GM10248 (cell line): Measurements from ENCODE around the gene STUB1.

Source experiments
- CTCF ChIA-PET: fragments of 300-600 bp; sonication (Branson Sonifier 250); formaldehyde crosslinking; extraction: SDS; loops from one replicate; lab custom pipeline; 2021; ENCODE audit warnings: antibody characterized with exemption; lab: Yijun Ruan, JAX
- POLR2A ChIA-PET: fragments of 350-650 bp; sonication (Branson Sonifier 250); formaldehyde crosslinking; extraction: SDS; loops from one replicate; lab custom pipeline; 2020; ENCODE audit warnings: antibody characterized with exemption; lab: Yijun Ruan, JAX
- DNase-seq: peaks from one replicate; pipeline ENCODE4 v3.0.0; 2012; ENCODE audit errors: extremely low spot score
- CTCF ChIP-seq: IDR thresholded peaks from 2 replicates; pipeline ENCODE4 v1.5.1; 2012; ENCODE audit warnings: mild to moderate bottlenecking, low read depth; ENCODE audit errors: extremely low read depth, missing control alignments, control extremely low read depth

STUB1 gene

GRCh38 chr16:728131-728889 lies 48.1 kb downstream of the STUB1 start:
- no peak for TF ChIP-seq CTCF
- ChIA-PET CTCF (interaction anchor here (1.2 to 1.5 kb wide), 2 partner anchors 12 to 57 kb away, joined by 3 to 5 read pairs; partner anchors contain the start of gene CIAO3), POLR2A (interaction anchor here (0.9 kb wide), 1 partner anchor 48 kb away, joined by 7 read pairs; the partner anchor contains the start of gene STUB1)
- peak; percentile 83 for DNase-seq

- POLR2A ChIA-PET: no interaction called here
- DNase-seq: no peak
- TF ChIP-seq CTCF: no peak
- CTCF ChIA-PET: interaction anchor here (1.3 to 2.1 kb wide), 3 partner anchors 8 to 56 kb away, joined by 4 to 11 read pairs (median 6); partner anchors contain the start of gene ANTKMT
Measured at GRCh38 chr16:728890-729744, 48.9 kb downstream of the STUB1 start.

- CTCF ChIA-PET: interaction anchor here (1.3 to 2.1 kb wide), 4 partner anchors 9 to 55 kb away, joined by 4 to 11 read pairs (median 6); partner anchors contain the start of genes ANTKMT and CIAO3
- no peak for TF ChIP-seq CTCF
- DNase-seq: no peak
- POLR2A ChIA-PET: no interaction called here
Measured at GRCh38 chr16:729768-730665, 49.8 kb downstream of the STUB1 start.

GRCh38 chr16:730666-731509 lies 50.7 kb downstream of the STUB1 start:
- ChIA-PET POLR2A (no interaction called here), CTCF (interaction anchor here (0.8 to 2.1 kb wide), 7 partner anchors 8 to 54 kb away, joined by 3 to 11 read pairs (median 4); partner anchors contain the start of genes ANTKMT, CIAO3 and METRN)
- no peak for TF ChIP-seq CTCF

GRCh38 chr16:732332-732731 lies 52.1 kb downstream of the STUB1 start:
- no peak for TF ChIP-seq CTCF
- CTCF ChIA-PET: interaction anchor here (0.8 to 1.0 kb wide), 2 partner anchors 8 to 10 kb away, joined by 3 read pairs; partner anchors contain the start of gene CIAO3
- POLR2A ChIA-PET: no interaction called here
- no peak for DNase-seq

More at GRCh38 chr16:730666-731509, 50.7 kb downstream of the STUB1 start:
- no peak for DNase-seq
